Astrocyte (in vitro differentiated cells and primary cell): ENCODE results near the gene CAPN5. TPM values are rescaled to one million over a fixed set of nuclear protein-coding genes. Genes with fewer than 3 reads are reported as not detected.
"Not testable (repeated sequence)": the region's sequence is repeated elsewhere in the genome, so short reads cannot be mapped to it uniquely, and the experiment has no call there.

Experiments used
- DNase-seq: peaks from one replicate; pipeline ENCODE4 v3.0.0-alpha.2; 2010; ENCODE audit warnings: low read depth
- FAIRE-seq: peaks from 2 replicates; lab custom pipeline; 2011; peaks lifted over from hg19 to GRCh38; lab: Jason Lieb, UNC
- H2AFZ ChIP-seq: 2 replicates; pipeline ENCODE4 v1.6.0; 2012; ENCODE audit warnings: low read depth, low read length, inconsistent platforms
- H3K27ac ChIP-seq: 2 replicates; pipeline ENCODE4 v1.5.1; 2011; ENCODE audit warnings: low read depth, low read length, inconsistent platforms
- H3K27me3 ChIP-seq: 2 replicates; pipeline ENCODE4 v1.6.0; 2011; ENCODE audit warnings: low read length, inconsistent platforms; ENCODE audit not compliant: insufficient read depth
- H3K36me3 ChIP-seq: 2 replicates; pipeline ENCODE4 v1.5.1; 2011; ENCODE audit warnings: low read length, inconsistent platforms; ENCODE audit not compliant: insufficient read depth
- H3K4me1 ChIP-seq: 2 replicates; pipeline ENCODE4 v1.5.1; 2011; ENCODE audit warnings: low read length, inconsistent platforms; ENCODE audit not compliant: insufficient read depth
- H3K4me2 ChIP-seq: 2 replicates; pipeline ENCODE4 v1.6.0; 2012; ENCODE audit warnings: low read length, inconsistent platforms
- H3K4me3 ChIP-seq: 2 replicates; pipeline ENCODE4 v1.5.1; 2011; ENCODE audit warnings: low read depth, mild to moderate bottlenecking, low read length, inconsistent platforms; ENCODE audit not compliant: insufficient read depth
- H3K79me2 ChIP-seq: 2 replicates; pipeline ENCODE4 v1.6.0; 2012; ENCODE audit warnings: mild to moderate bottlenecking, low read length, inconsistent platforms; ENCODE audit not compliant: insufficient read depth
- H3K9ac ChIP-seq: 2 replicates; pipeline ENCODE4 v1.6.0; 2012; ENCODE audit warnings: mild to moderate bottlenecking, low read length, inconsistent platforms
- H3K9me3 ChIP-seq: 2 replicates; pipeline ENCODE4 v1.5.1; 2012; ENCODE audit warnings: low read depth, mild to moderate bottlenecking, low read length, inconsistent platforms; ENCODE audit not compliant: insufficient read depth
- H4K20me1 ChIP-seq: 2 replicates; pipeline ENCODE4 v1.6.0; 2012; ENCODE audit warnings: low read length, inconsistent platforms; ENCODE audit not compliant: insufficient read depth
- H3K27ac Mint-ChIP-seq: one replicate; pipeline ENCODE4 v1.8.0; 2021; ENCODE audit warnings: mild to moderate bottlenecking, mixed read lengths; ENCODE audit not compliant: unreplicated experiment
- H3K27me3 Mint-ChIP-seq: one replicate; pipeline ENCODE4 v1.8.0; 2021; ENCODE audit warnings: low read depth, mixed read lengths; ENCODE audit not compliant: unreplicated experiment
- H3K36me3 Mint-ChIP-seq: one replicate; pipeline ENCODE4 v1.8.0; 2021; ENCODE audit warnings: low read depth, mixed read lengths; ENCODE audit not compliant: unreplicated experiment
- H3K4me1 Mint-ChIP-seq: one replicate; pipeline ENCODE4 v1.8.0; 2021; ENCODE audit warnings: low read depth, mixed read lengths; ENCODE audit not compliant: unreplicated experiment
- H3K4me3 Mint-ChIP-seq: one replicate; pipeline ENCODE4 v1.8.0; 2021; ENCODE audit warnings: mild to moderate bottlenecking, moderate library complexity, mixed read lengths; ENCODE audit not compliant: unreplicated experiment
- H3K9me3 Mint-ChIP-seq: one replicate; pipeline ENCODE4 v1.8.0; 2021; ENCODE audit warnings: mild to moderate bottlenecking, mixed read lengths; ENCODE audit not compliant: unreplicated experiment
- CTCF ChIP-seq: IDR thresholded peaks from 2 replicates; pipeline ENCODE4 v1.5.1; 2011; ENCODE audit warnings: low read depth, mild to moderate bottlenecking, inconsistent platforms, low read length, moderate library complexity; ENCODE audit not compliant: insufficient read depth
- EZH2 ChIP-seq: IDR thresholded peaks from 2 replicates; pipeline ENCODE4 v1.6.1; 2012; ENCODE audit warnings: mild to moderate bottlenecking, low read length, inconsistent platforms; ENCODE audit not compliant: insufficient read depth
- total RNA-seq: library from RNA; stranded (reverse); gene quantifications from 2 replicates; pipeline ENCODE4 v1.2.1, GENCODE V29; 2021

The CAPN5 gene
- total RNA-seq, 1 donor from 2014 or later, result 17.4 TPM

GRCh38 chr11:77095551-77096490, 29.1 kb downstream of the CAPN5 start:
- no peaks in the 10 kb centered on the region for H3K27me3 ChIP-seq
- Mint-ChIP-seq H3K4me1 (no peaks in the 10 kb centered on the region), H3K9me3 (no peaks in the 10 kb centered on the region), H3K4me3 (no peak overlapping the region), H3K27me3 (no peaks in the 10 kb centered on the region), H3K27ac (no peak overlapping the region), H3K36me3 (peaks cover 3% of the 10 kb centered on the region)
- H3K36me3 ChIP-seq, result no peaks in the 10 kb centered on the region
- DNase-seq (no peak), FAIRE-seq (no peak)
- no peaks in the 10 kb centered on the region for H3K9me3 ChIP-seq
- H3K4me3 ChIP-seq, result no peak overlapping the region
- H3K27ac ChIP-seq, result no peak overlapping the region
- H4K20me1 ChIP-seq, result peaks cover 9% of the 10 kb centered on the region
- TF ChIP-seq CTCF (no peak), EZH2 (no peak)
- H3K4me2 ChIP-seq, result no peak overlapping the region
- H3K79me2 ChIP-seq, result no peaks in the 10 kb centered on the region
- H3K4me1 ChIP-seq, result no peaks in the 10 kb centered on the region
- H3K9ac ChIP-seq, result no peak overlapping the region
- H2AFZ ChIP-seq, result no peak overlapping the region

GRCh38 chr11:77096591-77097019, 29.8 kb downstream of the CAPN5 start:
- no peaks in the 10 kb centered on the region for H3K4me1 ChIP-seq

DNA sequence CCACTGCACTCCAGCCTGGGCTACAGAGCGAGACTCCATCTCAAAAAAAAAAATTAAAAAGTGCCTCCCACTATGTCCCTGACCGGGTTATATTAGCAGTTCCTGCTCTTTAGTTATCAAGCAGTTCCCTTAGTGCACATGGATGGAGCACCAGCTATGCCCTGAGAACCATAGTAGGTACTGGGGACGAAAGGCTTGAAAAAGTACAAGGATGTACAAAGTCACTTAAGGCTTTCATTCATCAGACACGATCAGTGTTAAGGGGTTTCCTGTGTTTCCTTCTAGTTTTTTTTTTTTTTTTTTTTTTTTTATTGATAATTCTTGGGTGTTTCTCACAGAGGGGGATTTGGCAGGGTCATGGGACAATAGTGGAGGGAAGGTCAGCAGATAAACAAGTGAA, 30.4 kb downstream of the CAPN5 start:
- H2AFZ ChIP-seq, H3K27ac Mint-ChIP-seq, FAIRE-seq, H3K9me3 ChIP-seq, H3K4me1 Mint-ChIP-seq, H3K27me3 Mint-ChIP-seq, H3K9me3 Mint-ChIP-seq, H3K27ac ChIP-seq, H3K4me3 Mint-ChIP-seq, DNase-seq, H3K36me3 ChIP-seq, H3K4me2 ChIP-seq, H3K9ac ChIP-seq, H3K27me3 ChIP-seq, H3K79me2 ChIP-seq, H3K4me3 ChIP-seq, H3K4me1 ChIP-seq, H4K20me1 ChIP-seq: not testable (repeated sequence)
- H3K36me3 Mint-ChIP-seq, result peaks cover 11% of the 10 kb centered on the region

More at GRCh38 chr11:77096591-77097019, 29.8 kb downstream of the CAPN5 start:
- Histone ChIP-seq H3K79me2 (no peaks in the 10 kb centered on the region), H2AFZ (no peak overlapping the region), H3K4me3 (no peak overlapping the region), H3K27ac (no peak overlapping the region), H3K27me3 (no peaks in the 10 kb centered on the region), H3K4me2 (no peak overlapping the region), H3K36me3 (no peaks in the 10 kb centered on the region), H3K9me3 (no peaks in the 10 kb centered on the region), H3K9ac (no peak overlapping the region), H4K20me1 (peaks cover 10% of the 10 kb centered on the region)
- Mint-ChIP-seq H3K27me3 (no peaks in the 10 kb centered on the region), H3K27ac (no peak overlapping the region), H3K4me3 (no peak overlapping the region), H3K9me3 (peaks cover 1% of the 10 kb centered on the region), H3K4me1 (no peaks in the 10 kb centered on the region), H3K36me3 (peaks cover 7% of the 10 kb centered on the region)
- DNase-seq (no peak), FAIRE-seq (no peak)
- TF ChIP-seq CTCF, result no peak
- no peak for TF ChIP-seq EZH2
